Measurements from ENCODE around the gene KCNJ5. TPM values are rescaled to one million over a fixed set of nuclear protein-coding genes. Genes with fewer than 3 reads are reported as not detected.
A peak's percentile ranks its signal among the peaks of the same experiment; 100 is the strongest.

Gene KCNJ5
- total RNA-seq, 2 donors from 2014 or later, result not detected

GRCh38 chr11:128894286-128894681 is 3.1 kb downstream of the KCNJ5 start:
- no peak for ATAC-seq

DNA sequence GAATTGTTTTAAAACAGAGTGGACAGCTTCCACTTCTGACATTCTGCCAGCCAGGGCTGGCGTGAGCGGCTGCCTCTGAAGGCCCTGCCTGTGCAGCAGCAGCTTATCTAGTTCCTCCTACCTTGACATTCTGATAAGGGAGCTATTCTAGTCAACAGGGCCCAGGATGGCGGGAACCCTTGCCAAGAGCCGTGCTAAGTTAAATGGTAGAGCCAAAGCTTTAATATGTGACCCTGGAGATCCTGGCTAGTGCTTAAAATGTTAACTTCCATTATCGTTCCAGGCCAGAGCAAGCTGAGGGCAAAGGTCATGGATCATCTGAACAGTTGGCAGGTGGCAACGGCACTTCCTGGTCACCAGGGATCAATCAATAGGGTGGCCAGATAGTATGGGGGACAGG is 3.5 kb downstream of the KCNJ5 start:
- Mint-ChIP-seq H3K9me3 (no peaks in the 10 kb centered on the region), H3K27ac (no peak overlapping the region), H3K4me1 (ENCODE audit: low read depth in 2 of 2) (peaks cover 3 to 10% of the 10 kb centered on the region in 2 donors), H3K27me3 (peaks cover 37 to 44% of the 10 kb centered on the region in 2 donors), H3K36me3 (no peaks in the 10 kb centered on the region), H3K4me3 (no peak overlapping the region)
- ATAC-seq, result no peak
- no peak for DNase-seq (ENCODE audit: low spot score)

More at GRCh38 chr11:128894286-128894681, 3.1 kb downstream of the KCNJ5 start:
- no peak for DNase-seq (ENCODE audit: low spot score)
- Mint-ChIP-seq H3K4me1 (ENCODE audit: low read depth in 2 of 2) (peaks cover 3 to 10% of the 10 kb centered on the region in 2 donors), H3K9me3 (no peaks in the 10 kb centered on the region), H3K27me3 (peaks cover 38 to 48% of the 10 kb centered on the region in 2 donors), H3K4me3 (no peak overlapping the region), H3K36me3 (no peaks in the 10 kb centered on the region), H3K27ac (no peak overlapping the region)

GRCh38 chr11:128895526-128895925 is 4.4 kb downstream of the KCNJ5 start:
- peaks cover 37 to 43% of the 10 kb centered on the region in 2 donors for H3K27me3 Mint-ChIP-seq
- no peak overlapping the region for H3K4me3 Mint-ChIP-seq
- H3K9me3 Mint-ChIP-seq, result no peaks in the 10 kb centered on the region
- H3K27ac Mint-ChIP-seq, result no peak overlapping the region
- no peaks in the 10 kb centered on the region for H3K36me3 Mint-ChIP-seq
- no peak for DNase-seq (ENCODE audit: low spot score)
- peak; percentile 22 to 34 for ATAC-seq
- H3K4me1 Mint-ChIP-seq (ENCODE audit: low read depth in 2 of 2), result peaks cover 3 to 10% of the 10 kb centered on the region in 2 donors

DNA sequence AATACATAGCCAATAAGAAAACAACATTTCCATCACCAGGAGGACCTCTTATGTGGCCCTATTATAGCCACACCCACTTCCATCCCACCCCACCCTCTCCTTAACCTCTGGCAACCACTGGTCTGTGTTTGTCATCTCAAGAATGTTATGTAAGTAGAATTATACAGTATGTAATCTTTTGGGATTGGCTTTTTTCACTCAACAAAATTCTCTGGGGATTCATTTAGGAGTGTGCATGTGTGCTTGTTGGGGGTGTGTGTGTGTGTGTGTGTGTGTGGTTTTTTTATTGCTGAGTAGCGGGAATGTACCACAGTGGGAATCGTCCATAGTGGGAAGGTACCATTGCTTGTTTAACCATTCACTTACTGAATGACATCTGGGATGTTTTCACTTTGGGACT is 5.2 kb downstream of the KCNJ5 start:
- H3K27me3 Mint-ChIP-seq, result peaks cover 35 to 36% of the 10 kb centered on the region in 2 donors
- no peak for DNase-seq (ENCODE audit: low spot score)
- peaks cover 2 to 3% of the 10 kb centered on the region in 2 donors for H3K4me1 Mint-ChIP-seq (ENCODE audit: low read depth in 2 of 2)
- no peak overlapping the region for H3K27ac Mint-ChIP-seq
- no peaks in the 10 kb centered on the region for H3K9me3 Mint-ChIP-seq
- no peak overlapping the region for H3K4me3 Mint-ChIP-seq
- no peak for ATAC-seq
- H3K36me3 Mint-ChIP-seq, result no peaks in the 10 kb centered on the region

GRCh38 chr11:128897826-128898225 is 6.7 kb downstream of the KCNJ5 start:
- Mint-ChIP-seq H3K4me1 (ENCODE audit: low read depth in 2 of 2) (peaks cover 0 to 3% of the 10 kb centered on the region in 2 donors), H3K4me3 (no peak overlapping the region), H3K27ac (no peak overlapping the region), H3K27me3 (peaks cover 26 to 41% of the 10 kb centered on the region in 2 donors), H3K36me3 (no peaks in the 10 kb centered on the region), H3K9me3 (no peaks in the 10 kb centered on the region)
- no peak for DNase-seq (ENCODE audit: low spot score)
- ATAC-seq, result no peak

DNA sequence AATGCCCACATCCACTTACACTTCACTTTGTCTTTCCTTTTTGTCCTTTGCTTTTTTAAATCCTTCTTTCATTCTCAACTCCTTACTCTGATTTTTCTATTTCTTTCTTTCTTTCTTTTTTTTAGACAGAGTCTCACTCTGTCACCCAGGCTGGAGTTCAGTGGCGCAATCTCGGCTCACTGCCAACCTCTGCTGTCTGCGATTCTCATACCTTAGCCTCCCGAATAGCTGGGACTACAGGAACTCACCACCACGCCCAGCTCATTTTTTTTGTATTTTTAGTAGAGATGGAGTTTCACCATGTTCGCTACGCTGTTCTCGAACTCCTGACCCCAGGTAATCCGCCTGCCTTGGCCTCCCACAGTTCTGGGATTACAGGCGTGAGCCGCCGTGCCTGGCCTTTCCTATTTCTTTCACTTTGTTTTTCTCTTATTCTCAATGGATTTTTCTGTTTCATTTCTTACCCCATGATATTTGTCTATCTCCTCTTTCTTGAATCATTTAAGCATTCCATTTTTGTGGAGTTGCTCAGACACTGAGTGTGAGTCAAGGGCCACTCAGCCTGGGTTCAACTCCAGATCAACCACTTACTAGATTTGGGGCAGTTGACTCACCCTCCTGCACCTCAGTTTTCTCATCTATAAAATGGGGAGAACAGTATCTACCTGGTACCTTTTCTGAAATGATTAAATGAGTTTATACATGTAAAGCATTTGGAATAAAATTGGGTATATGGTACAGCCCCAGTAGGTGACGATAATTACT is 7.6 kb downstream of the KCNJ5 start:
- Mint-ChIP-seq H3K27me3 (peaks cover 26 to 43% of the 10 kb centered on the region in 2 donors), H3K27ac (no peak overlapping the region)

DNA sequence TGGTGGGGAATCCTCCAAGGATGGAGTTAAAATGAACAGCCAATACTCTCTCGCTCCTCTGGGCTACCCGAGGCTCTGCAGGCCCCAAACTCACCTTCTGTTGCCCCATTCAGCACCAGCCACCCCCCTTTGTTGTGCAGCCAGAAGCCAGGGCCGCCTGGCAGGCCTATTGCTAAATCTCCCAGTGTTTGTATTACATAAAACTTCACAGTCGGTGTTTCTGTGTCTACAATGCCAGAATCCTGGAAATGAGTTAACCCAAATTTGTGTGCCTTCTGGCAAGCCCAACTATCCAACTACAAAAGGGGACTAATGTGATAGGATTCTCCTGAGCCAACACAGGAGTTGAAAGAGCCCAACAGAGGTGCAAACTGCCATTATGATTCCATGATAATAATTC is 9.3 kb downstream of the KCNJ5 start:
- ATAC-seq, result no peak
- Mint-ChIP-seq H3K4me1 (ENCODE audit: low read depth in 2 of 2) (peaks cover 8 to 12% of the 10 kb centered on the region in 2 donors), H3K27ac (no peak overlapping the region), H3K36me3 (no peaks in the 10 kb centered on the region), H3K9me3 (no peaks in the 10 kb centered on the region), H3K4me3 (no peak overlapping the region), H3K27me3 (peaks cover 35 to 48% of the 10 kb centered on the region in 2 donors)
- no peak for DNase-seq (ENCODE audit: low spot score)

More for the DNA sequence above, 7.6 kb downstream of the KCNJ5 start:
- Mint-ChIP-seq H3K4me3 (no peak overlapping the region), H3K9me3 (no peaks in the 10 kb centered on the region), H3K4me1 (ENCODE audit: low read depth in 2 of 2) (peaks cover 0 to 7% of the 10 kb centered on the region in 2 donors), H3K36me3 (no peaks in the 10 kb centered on the region)
- no peak for ATAC-seq
- no peak for DNase-seq (ENCODE audit: low spot score)

DNA sequence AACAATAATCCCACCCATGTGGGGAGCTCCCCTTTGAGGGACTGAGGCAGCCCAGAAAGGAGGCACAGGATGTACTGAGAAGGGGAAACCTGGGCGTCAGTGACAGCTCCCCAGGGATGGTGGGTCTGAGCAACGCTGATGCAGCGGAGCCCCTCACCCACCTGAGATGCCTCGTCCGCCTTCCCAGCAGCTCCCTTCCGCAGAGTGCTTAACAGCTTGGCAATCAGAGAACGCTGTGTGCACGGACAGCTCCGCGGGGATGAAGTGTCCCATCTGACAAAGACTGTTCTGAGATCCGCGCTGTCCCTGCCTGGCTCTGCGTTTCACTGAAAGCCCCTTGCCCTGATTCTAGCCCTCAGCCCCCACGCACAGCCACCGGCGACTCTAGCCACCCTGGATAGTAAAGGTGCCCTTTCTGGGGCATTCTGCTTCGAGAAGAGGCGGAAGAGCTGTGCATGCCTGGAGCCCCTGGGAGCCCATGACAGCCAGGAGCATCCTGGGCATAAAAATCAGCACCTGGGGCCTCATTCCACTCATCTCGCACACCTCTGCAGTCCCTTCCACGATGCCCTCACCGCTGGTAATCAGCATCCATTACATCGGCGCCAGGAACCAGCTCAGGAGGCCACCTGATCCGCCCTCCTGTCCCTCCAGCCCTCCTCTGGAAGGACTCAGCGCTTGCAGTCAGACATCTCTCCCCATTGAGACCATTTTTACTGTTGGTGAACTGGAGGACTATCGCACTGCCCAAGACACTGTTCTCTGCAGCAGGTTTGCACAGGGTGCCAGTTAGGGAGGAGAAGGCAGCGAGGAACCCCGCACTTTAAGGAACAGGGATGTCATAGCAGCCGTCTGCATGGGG is 10.7 kb downstream of the KCNJ5 start:
- H3K36me3 Mint-ChIP-seq, result no peaks in the 10 kb centered on the region
- peak; percentile 53 for DNase-seq (ENCODE audit: low spot score)

GRCh38 chr11:128902515-128903066 is 11.4 kb downstream of the KCNJ5 start:
- ATAC-seq (no peak), DNase-seq (ENCODE audit: low spot score) (no peak)
- no peaks in the 10 kb centered on the region for H3K9me3 Mint-ChIP-seq
- H3K27me3 Mint-ChIP-seq, result peaks cover 42 to 54% of the 10 kb centered on the region in 2 donors
- no peak overlapping the region for H3K4me3 Mint-ChIP-seq
- H3K4me1 Mint-ChIP-seq (ENCODE audit: low read depth in 2 of 2), result peaks cover 14 to 17% of the 10 kb centered on the region in 2 donors
- no peak overlapping the region for H3K27ac Mint-ChIP-seq
- H3K36me3 Mint-ChIP-seq, result no peaks in the 10 kb centered on the region

More for the DNA sequence above, 10.7 kb downstream of the KCNJ5 start:
- Mint-ChIP-seq H3K4me1 (ENCODE audit: low read depth in 2 of 2) (peaks cover 14 to 17% of the 10 kb centered on the region in 2 donors), H3K4me3 (no peak overlapping the region), H3K27me3 (peaks cover 39 to 53% of the 10 kb centered on the region in 2 donors), H3K27ac (no peak overlapping the region), H3K9me3 (no peaks in the 10 kb centered on the region)
- ATAC-seq, result no peak

DNA sequence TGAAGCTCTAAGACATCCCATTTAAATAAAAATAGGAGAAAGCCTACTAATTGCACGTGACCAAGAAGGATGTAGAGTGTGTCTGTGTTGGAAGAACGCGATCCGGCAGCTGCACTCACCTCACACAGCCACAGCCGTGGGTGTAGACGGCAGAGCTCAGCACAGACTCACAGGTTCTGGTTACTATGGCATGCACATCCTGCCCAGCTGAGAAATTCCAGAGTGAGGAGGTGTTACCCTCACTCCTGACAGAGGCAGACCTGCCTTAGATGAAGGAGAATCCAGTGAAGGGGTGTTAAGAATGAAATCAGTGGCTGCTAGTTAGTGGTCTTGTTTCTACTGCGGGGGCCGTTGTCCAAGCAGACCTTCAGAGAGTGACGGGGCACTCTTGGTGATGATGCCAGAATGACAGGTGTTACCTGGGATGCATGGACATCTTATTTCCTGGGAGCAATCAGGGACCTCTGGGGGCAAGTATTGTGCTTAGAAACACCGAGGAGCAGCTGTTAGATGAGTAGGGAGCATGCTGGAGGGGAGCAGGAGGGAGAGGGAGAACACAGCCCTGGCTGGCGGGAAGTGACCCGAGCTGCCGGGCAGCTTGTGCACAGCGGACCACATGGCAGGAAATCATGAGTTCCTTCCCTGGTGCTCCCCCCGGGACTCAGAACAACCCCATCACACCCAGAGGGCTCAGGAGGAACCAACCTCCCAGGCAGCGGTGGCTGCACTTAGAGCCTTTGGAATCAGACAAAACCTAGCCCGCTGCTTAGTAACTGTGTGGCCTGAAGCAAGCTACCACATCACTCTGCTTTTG is 12.3 kb downstream of the KCNJ5 start:
- DNase-seq (ENCODE audit: low spot score), result no peak
- Mint-ChIP-seq H3K36me3 (no peaks in the 10 kb centered on the region), H3K4me3 (no peak overlapping the region), H3K4me1 (ENCODE audit: low read depth in 2 of 2) (peaks cover 14 to 17% of the 10 kb centered on the region in 2 donors), H3K9me3 (no peaks in the 10 kb centered on the region), H3K27me3 (peaks cover 40 to 48% of the 10 kb centered on the region in 2 donors), H3K27ac (no peak overlapping the region)
- peak; percentile 12 to 40 for ATAC-seq

GRCh38 chr11:128904303-128904655 is 13.1 kb downstream of the KCNJ5 start:
- Mint-ChIP-seq H3K9me3 (no peaks in the 10 kb centered on the region), H3K4me3 (peak overlapping the region; percentile 49), H3K27me3 (peaks cover 36 to 44% of the 10 kb centered on the region in 2 donors), H3K4me1 (ENCODE audit: low read depth in 2 of 2) (peaks cover 14 to 17% of the 10 kb centered on the region in 2 donors), H3K27ac (no peak overlapping the region), H3K36me3 (no peaks in the 10 kb centered on the region)
- no peak for ATAC-seq
- no peak for DNase-seq (ENCODE audit: low spot score)

- peak in 1 of 2 donors; percentile 52 for ATAC-seq
- H3K36me3 Mint-ChIP-seq, result no peaks in the 10 kb centered on the region
- peak overlapping the region; percentile 49 for H3K4me3 Mint-ChIP-seq
- peaks cover 41 to 46% of the 10 kb centered on the region in 2 donors for H3K27me3 Mint-ChIP-seq
- peaks cover 14 to 17% of the 10 kb centered on the region in 2 donors for H3K4me1 Mint-ChIP-seq (ENCODE audit: low read depth in 2 of 2)
- no peaks in the 10 kb centered on the region for H3K9me3 Mint-ChIP-seq
- no peak overlapping the region for H3K27ac Mint-ChIP-seq
- DNase-seq (ENCODE audit: low spot score), result no peak
Measured at GRCh38 chr11:128904656-128905344, 13.6 kb downstream of the KCNJ5 start.
